Pancreas (tissue), 10 donors: Measurements from ENCODE around the gene OSBPL8. TPM values are rescaled to one million over a fixed set of nuclear protein-coding genes. Genes with fewer than 3 reads are reported as not detected.

Experiments used
- ATAC-seq, 4 donors: fragments of 200-7000 bp; cut with Tn5 transposase; one replicate each; pipeline versions ENCODE4 v1.8.0 to v1.9.1; 2020; ENCODE audit warnings: mild to moderate bottlenecking in 4 of 4, moderate library complexity in 4 of 4
- DNase-seq, 6 donors: peaks; one replicate each; pipeline ENCODE4 v3.0.0-alpha.2; 2020
- FAIRE-seq: peaks from 2 replicates; lab custom pipeline; 2012; peaks lifted over from hg19 to GRCh38; lab: Jason Lieb, UNC
- H3K27ac ChIP-seq, 4 donors: fragments of 200-600 bp; sonication (generic); 1 replicate in 3 of 4; 2 replicates in 1 of 4; pipeline versions ENCODE4 v1.5.0 to v1.8.0; 2020
- H3K27me3 ChIP-seq, 4 donors: fragments of 200-600 bp; one replicate each; pipeline ENCODE4 v1.8.0; 2021
- H3K36me3 ChIP-seq, 3 donors: fragments of 200-600 bp; sonication (generic) in 1 of 3; one replicate each; pipeline versions ENCODE4 v1.5.0 to v1.8.0; 2020 to 2021
- H3K4me1 ChIP-seq, 3 donors: fragments of 200-600 bp; one replicate each; pipeline ENCODE4 v1.8.0; 2021
- H3K4me3 ChIP-seq, 4 donors: fragments of 200-600 bp; sonication (generic) in 2 of 4; one replicate each; pipeline versions ENCODE4 v1.5.0 to v1.8.0; 2020 to 2021
- H3K9me3 ChIP-seq, 4 donors: fragments of 200-600 bp; one replicate each; pipeline ENCODE4 v1.8.0; 2021
- WGBS, 2 donors: extraction: QIAGEN DNeasy Blood & Tissue Kit; methylation state at CpG; one replicate each; pipeline ENCODE4 v1.1.7; 2013; 5-methylcytosine and 5-hydroxymethylcytosine counted together
- intact Hi-C, 3 donors: fragments of 100-400 bp; cut with DNase I; formaldehyde crosslinking; loops; one replicate each; pipeline versions ENCODE4 v1.11.1 to v1.14.2; 2022
- polyA plus RNA-seq, 2 donors: library from polyadenylated mRNA; stranded (reverse); fragments of 200-250 nt; gene quantifications; one replicate each; pipeline ENCODE4 v1.2.3, GENCODE V29; 2013
- total RNA-seq, 6 donors: library from RNA; stranded (reverse); fragmentation: NEBNext Ultra II Directional in 4 of 6; extraction: Animal tissue kit (Norgen Biotek cat#: 25700) in 4 of 6; gene quantifications; one replicate each; pipeline versions ENCODE4 v1.2.1 to v1.2.4, GENCODE V29; 2021 to 2023
- TF ChIP-seq, protein P1 (sequence below), 4 donors: fragments of 200-600 bp; sonication (generic) in 3 of 4; IDR thresholded peaks; one replicate each; pipeline versions ENCODE4 v1.5.0 to v1.8.0; 2021; ENCODE audit warnings: antibody characterized with exemption in 4 of 4
- donor health status: healthy with polysubstance abuse.
- donor health status: DM: no; HTN: no; CAD: no; lungs with moderate emphysema.
- donor health status: DM: no; HTN: no; CAD: no.
- donor health status: control.
- donor health status: control.
- donor health status: Bipolar disorder and iron deficiency.
- donor health status: DM: yes; HTN: yes; CAD: no.
- donor health status: DM: no; HTN: no; CAD: no.
- donor health status: DM: no; HTN: no; CAD: no.
- donor health status: DM: yes; HTN: yes; CAD: no.

The OSBPL8 gene
- total and polyA plus RNA-seq, 8 donors = 3.6 to 39.6 (median 22.7) TPM

DNA sequence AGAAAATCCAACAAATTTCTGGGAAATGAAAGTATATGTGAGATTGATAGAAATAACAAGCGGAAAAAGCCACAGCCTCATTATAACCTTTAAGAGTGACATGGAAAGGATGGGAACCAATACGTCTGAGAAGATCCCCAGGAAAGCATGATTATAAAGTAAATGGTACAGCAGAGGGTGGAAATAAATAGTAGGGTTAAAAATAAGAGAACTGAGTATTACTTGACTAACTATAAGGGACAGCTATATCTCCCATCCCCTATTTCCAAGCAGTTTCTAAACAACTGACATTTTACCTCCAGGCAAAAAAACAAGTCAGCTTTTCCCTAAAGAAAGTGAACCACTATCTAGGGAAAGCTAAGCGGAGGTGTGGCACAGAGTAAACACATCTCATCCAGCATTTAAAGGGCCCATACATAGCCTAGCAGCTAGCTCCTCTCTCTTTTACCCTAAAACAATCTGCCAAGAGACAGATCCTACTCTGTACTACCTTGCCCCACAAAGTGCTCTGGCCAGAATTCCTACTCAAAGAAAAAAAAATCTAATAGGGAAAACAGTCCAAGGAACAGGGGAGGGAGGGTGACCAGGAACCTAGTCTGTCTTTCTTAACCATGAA, 11.2 kb downstream of the OSBPL8 start:
- intact Hi-C loops = no loop called here
- Histone ChIP-seq H3K9me3 (no peaks in the 10 kb centered on the region), H3K27ac (no peak overlapping the region), H3K27me3 (no peaks in the 10 kb centered on the region), H3K4me3 (no peak overlapping the region), H3K4me1 (peaks cover 17 to 30% (median 30%) of the 10 kb centered on the region in 3 donors), H3K36me3 (no peaks in the 10 kb centered on the region)
- ATAC-seq (peak; percentile 49 to 74 (median 70)), FAIRE-seq (no peak), DNase-seq (no peak)
- TF ChIP-seq, protein P1, sequence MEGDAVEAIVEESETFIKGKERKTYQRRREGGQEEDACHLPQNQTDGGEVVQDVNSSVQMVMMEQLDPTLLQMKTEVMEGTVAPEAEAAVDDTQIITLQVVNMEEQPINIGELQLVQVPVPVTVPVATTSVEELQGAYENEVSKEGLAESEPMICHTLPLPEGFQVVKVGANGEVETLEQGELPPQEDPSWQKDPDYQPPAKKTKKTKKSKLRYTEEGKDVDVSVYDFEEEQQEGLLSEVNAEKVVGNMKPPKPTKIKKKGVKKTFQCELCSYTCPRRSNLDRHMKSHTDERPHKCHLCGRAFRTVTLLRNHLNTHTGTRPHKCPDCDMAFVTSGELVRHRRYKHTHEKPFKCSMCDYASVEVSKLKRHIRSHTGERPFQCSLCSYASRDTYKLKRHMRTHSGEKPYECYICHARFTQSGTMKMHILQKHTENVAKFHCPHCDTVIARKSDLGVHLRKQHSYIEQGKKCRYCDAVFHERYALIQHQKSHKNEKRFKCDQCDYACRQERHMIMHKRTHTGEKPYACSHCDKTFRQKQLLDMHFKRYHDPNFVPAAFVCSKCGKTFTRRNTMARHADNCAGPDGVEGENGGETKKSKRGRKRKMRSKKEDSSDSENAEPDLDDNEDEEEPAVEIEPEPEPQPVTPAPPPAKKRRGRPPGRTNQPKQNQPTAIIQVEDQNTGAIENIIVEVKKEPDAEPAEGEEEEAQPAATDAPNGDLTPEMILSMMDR (IDR thresholded peaks at IDR 0.05) = no peak
- 47 to 51% methylated on average over 3 of the region's 3 CpGs for WGBS, 2 donors

DNA sequence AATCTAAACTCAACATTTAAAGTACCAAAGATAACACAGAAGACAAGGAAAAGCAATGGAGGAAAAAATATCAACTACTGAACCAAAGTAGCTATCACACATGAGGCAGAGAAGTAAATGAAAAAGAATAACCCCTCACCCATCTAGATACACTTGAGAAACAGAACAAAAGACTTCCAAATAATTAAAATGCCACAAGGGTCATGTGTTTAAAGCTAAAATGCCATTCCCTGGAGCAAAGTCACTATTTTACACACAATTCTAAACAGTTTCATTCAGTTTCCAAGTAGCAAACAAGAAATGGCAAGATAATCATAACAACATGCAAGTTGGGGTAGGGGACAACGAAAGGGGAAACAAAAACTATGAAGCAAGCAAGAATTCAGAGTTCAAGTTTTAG, 12.0 kb downstream of the OSBPL8 start:
- Histone ChIP-seq H3K36me3 (no peaks in the 10 kb centered on the region), H3K27me3 (no peaks in the 10 kb centered on the region), H3K4me1 (peaks cover 18 to 34% (median 32%) of the 10 kb centered on the region in 3 donors), H3K4me3 (no peak overlapping the region), H3K9me3 (no peaks in the 10 kb centered on the region), H3K27ac (no peak overlapping the region)
- FAIRE-seq = no peak
- no peak for ATAC-seq
- 76 to 80% methylated on average over 1 of the region's 1 CpG for WGBS, 2 donors
- TF ChIP-seq, protein P1 (IDR thresholded peaks at IDR 0.05) = no peak
- no peak for DNase-seq
- intact Hi-C loops = no loop called here

DNA sequence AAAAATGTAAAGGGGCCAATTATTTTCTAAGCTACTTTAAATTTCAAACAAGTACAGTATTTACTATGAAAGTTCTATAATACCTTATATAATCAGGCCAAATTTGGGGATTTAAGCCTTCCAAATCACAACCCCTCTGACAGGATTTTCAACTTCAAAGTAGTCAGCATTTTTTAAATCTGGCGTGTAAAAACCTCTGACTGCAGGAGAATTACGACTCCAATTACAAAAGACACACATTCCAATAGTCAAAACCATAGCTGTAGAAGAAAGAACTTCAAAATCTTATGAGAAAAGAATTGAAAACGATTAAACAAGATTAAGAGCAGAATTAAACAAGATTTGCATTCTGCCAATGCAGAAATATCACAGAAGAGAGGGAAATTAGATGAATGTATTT, 12.7 kb downstream of the OSBPL8 start:
- ATAC-seq (no peak), DNase-seq (no peak), FAIRE-seq (no peak)
- Histone ChIP-seq H3K36me3 (no peaks in the 10 kb centered on the region), H3K9me3 (no peaks in the 10 kb centered on the region), H3K27ac (no peak overlapping the region), H3K27me3 (no peaks in the 10 kb centered on the region), H3K4me1 (peaks cover 18 to 34% (median 32%) of the 10 kb centered on the region in 3 donors), H3K4me3 (no peak overlapping the region)
- TF ChIP-seq, protein P1 (IDR thresholded peaks at IDR 0.05) = no peak
- intact Hi-C loops = no loop called here
- WGBS, 2 donors = 71 to 78% methylated on average over 3 of the region's 3 CpGs

DNA sequence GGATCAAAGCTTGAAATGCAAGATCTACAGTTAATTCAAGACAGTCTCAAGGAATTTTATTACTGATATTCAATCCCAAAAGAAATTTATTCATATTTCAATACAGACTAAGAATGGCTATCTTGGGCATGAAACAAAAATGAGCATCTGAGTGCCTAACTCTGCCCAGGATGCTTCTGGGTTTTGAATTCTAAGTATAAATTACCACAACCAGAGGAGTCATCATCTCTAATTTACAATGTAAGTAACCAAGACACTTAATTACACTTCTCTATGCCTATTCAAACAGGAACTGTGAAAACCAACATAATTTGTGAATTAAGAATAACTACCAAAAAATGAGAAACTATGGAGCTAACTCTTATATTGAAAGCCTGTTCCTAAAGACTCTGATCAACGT, 14.1 kb downstream of the OSBPL8 start:
- H3K27me3 ChIP-seq = no peaks in the 10 kb centered on the region
- H3K27ac ChIP-seq = no peak overlapping the region
- FAIRE-seq = no peak
- DNase-seq = no peak
- no peak overlapping the region for H3K4me3 ChIP-seq
- TF ChIP-seq, protein P1 (IDR thresholded peaks at IDR 0.05) = no peak
- intact Hi-C loops = no loop called here
- H3K4me1 ChIP-seq = peaks cover 18 to 34% (median 32%) of the 10 kb centered on the region in 3 donors
- ATAC-seq = no peak
- H3K36me3 ChIP-seq = no peaks in the 10 kb centered on the region
- no peaks in the 10 kb centered on the region for H3K9me3 ChIP-seq
- 72 to 76% methylated on average over 1 of the region's 1 CpG for WGBS, 2 donors

DNA sequence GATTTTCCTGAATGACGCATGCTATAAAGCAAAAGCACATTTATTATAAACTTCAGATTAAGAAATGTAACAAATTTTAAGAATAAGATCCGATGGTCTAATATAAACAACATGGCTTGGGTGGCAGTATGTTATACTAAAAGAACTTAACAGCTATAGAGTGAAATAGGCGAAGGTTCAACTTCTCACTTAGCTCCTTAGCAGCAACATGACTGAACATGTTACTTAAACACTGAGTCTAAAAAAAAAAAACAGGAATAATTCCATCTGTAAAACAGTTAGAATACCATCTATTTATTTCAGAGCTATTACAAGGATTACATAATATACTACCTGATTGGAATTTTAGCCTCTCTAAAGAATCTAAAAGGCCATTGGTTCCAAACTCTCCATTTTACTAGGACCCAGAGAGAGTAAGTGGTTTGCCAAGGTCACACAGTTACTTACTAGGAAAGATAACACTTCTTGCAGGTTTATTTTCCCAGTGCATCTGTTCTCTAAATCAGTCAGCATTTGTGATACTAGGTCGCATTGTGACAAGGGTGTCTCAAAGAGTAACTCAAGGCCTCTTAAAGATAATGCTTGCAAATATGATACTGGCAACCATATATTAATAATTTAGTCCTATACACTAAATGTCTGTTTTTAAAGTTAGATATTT, 14.8 kb downstream of the OSBPL8 start:
- peak in 3 of 4 donors; percentile 53 to 58 (median 58) for ATAC-seq
- intact Hi-C loops = no loop called here
- DNase-seq = no peak
- Histone ChIP-seq H3K27me3 (no peaks in the 10 kb centered on the region), H3K36me3 (no peaks in the 10 kb centered on the region), H3K4me3 (no peak overlapping the region), H3K9me3 (no peaks in the 10 kb centered on the region), H3K27ac (no peak overlapping the region), H3K4me1 (peaks cover 18 to 34% (median 32%) of the 10 kb centered on the region in 3 donors)
- no peak for FAIRE-seq
- TF ChIP-seq, protein P1 (IDR thresholded peaks at IDR 0.05) = no peak
- 75 to 78% methylated on average over 4 of the region's 4 CpGs for WGBS, 2 donors
